GM23248 (cell line): ENCODE results near the gene ASH1L.

Experiments
- EZH2 ChIP-seq: fragments of 200-600 bp; sonication (generic); IDR thresholded peaks from 2 replicates; pipeline ENCODE4 v1.6.1; 2018; ENCODE audit warnings: antibody characterized with exemption, mild to moderate bottlenecking; ENCODE audit not compliant: insufficient read depth, poor library complexity, severe bottlenecking
- EZH2phosphoT487 ChIP-seq: fragments of 200-600 bp; sonication (generic); IDR thresholded peaks from 2 replicates; pipeline ENCODE4 v1.6.1; 2018; ENCODE audit warnings: antibody characterized with exemption, moderate library complexity, mild to moderate bottlenecking, low read depth; ENCODE audit not compliant: insufficient read depth

GRCh38 chr1:155324037-155324716, 238.4 kb downstream of the ASH1L start:
- TF ChIP-seq EZH2, result no peak
- no peak for TF ChIP-seq EZH2phosphoT487
